Fibroblast of lung (primary cell): ENCODE data around the gene IGFBP2. TPM values are rescaled to one million over a fixed set of nuclear protein-coding genes. Genes with fewer than 3 reads are reported as not detected.

ENCODE experiments used
- DNase-seq, 2 donors: peaks; one replicate each; pipeline versions ENCODE4 v3.0.0 to v3.0.0-alpha.2; 2010; ENCODE audit warnings: low read depth in 2 of 2
- H2AFZ ChIP-seq: 2 replicates; pipeline ENCODE4 v1.5.1; 2012; ENCODE audit warnings: low read length, control low read depth, inconsistent platforms
- H3K27ac ChIP-seq: 2 replicates; pipeline ENCODE4 v1.5.1; 2011; ENCODE audit warnings: low read length, control low read depth; ENCODE audit not compliant: insufficient read depth
- H3K27me3 ChIP-seq: 2 replicates; pipeline ENCODE4 v1.5.1; 2011; ENCODE audit warnings: mild to moderate bottlenecking, low read length; ENCODE audit not compliant: control insufficient read depth, insufficient read depth
- H3K36me3 ChIP-seq: 2 replicates; pipeline ENCODE4 v1.5.1; 2011; ENCODE audit warnings: low read length; ENCODE audit not compliant: control insufficient read depth, insufficient read depth
- H3K4me1 ChIP-seq: 2 replicates; pipeline ENCODE4 v1.5.1; 2011; ENCODE audit warnings: low read length; ENCODE audit not compliant: control insufficient read depth, insufficient read depth; ENCODE audit errors: extremely low read depth
- H3K4me2 ChIP-seq: 2 replicates; pipeline ENCODE4 v1.5.1; 2011; ENCODE audit warnings: low read length, control low read depth; ENCODE audit not compliant: insufficient read depth; ENCODE audit errors: extremely low read depth
- H3K4me3 ChIP-seq, 4 experiments: fragments of 200-600 bp in 1 of 4; sonication (generic) in 1 of 4; replicated peaks in 1 of 4; 2 replicates each; pipeline ENCODE4 v1.5.1; 2011 to 2016; ENCODE audit warnings: low read length in 4 of 4, low read depth in 3 of 4, mild to moderate bottlenecking in 3 of 4, control low read depth in 2 of 4, inconsistent platforms in 1 of 4, mixed read lengths in 1 of 4; ENCODE audit not compliant: insufficient read depth in 1 of 4; ENCODE audit errors: control extremely low read depth in 1 of 4
- H3K79me2 ChIP-seq: 2 replicates; pipeline ENCODE4 v1.5.1; 2012; ENCODE audit warnings: mild to moderate bottlenecking, low read length, inconsistent platforms; ENCODE audit not compliant: control insufficient read depth, insufficient read depth
- H3K9ac ChIP-seq: 2 replicates; pipeline ENCODE4 v1.5.1; 2011; ENCODE audit warnings: mild to moderate bottlenecking, low read length, control low read depth; ENCODE audit not compliant: insufficient read depth
- H3K9me3 ChIP-seq: 2 replicates; pipeline ENCODE4 v1.5.1; 2012; ENCODE audit warnings: low read depth, low read length; ENCODE audit not compliant: control insufficient read depth, insufficient read depth
- H4K20me1 ChIP-seq: 2 replicates; pipeline ENCODE4 v1.5.1; 2011; ENCODE audit warnings: low read length; ENCODE audit not compliant: control insufficient read depth, insufficient read depth; ENCODE audit errors: extremely low read depth
- CTCF ChIP-seq, 2 donors: IDR thresholded peaks in 1 of 2; conservative IDR thresholded peaks in 1 of 2; 1 replicate in 1 of 2; 2 replicates in 1 of 2; pipeline ENCODE4 v1.5.1; 2011 to 2012; ENCODE audit warnings: low read length in 2 of 2, control low read depth in 1 of 2, inconsistent platforms in 1 of 2, low read depth in 1 of 2, mild to moderate bottlenecking in 1 of 2
- EZH2 ChIP-seq: IDR thresholded peaks from 2 replicates; pipeline ENCODE4 v1.5.1; 2012; ENCODE audit warnings: low read length, control low read depth, mild to moderate bottlenecking; ENCODE audit errors: missing control alignments
- polyA plus RNA-seq, 2 donors: library from polyadenylated mRNA; depleted of rRNA in 1 of 2; stranded (reverse) in 1 of 2; unstranded in 1 of 2; fragments of >200 nt; gene quantifications; 2 replicates each; pipeline ENCODE4 v1.2.1, GENCODE V29; 2011 to 2012; ENCODE audit warnings: missing spikeins in 1 of 2
- total RNA-seq: library from RNA; depleted of rRNA; stranded (reverse); fragments of >200 nt; gene quantifications from 2 replicates; pipeline ENCODE4 v1.2.1, GENCODE V29; 2014

The IGFBP2 gene
- total and polyA plus RNA-seq, 2 donors (not counting 1 experiment from before 2014, with no cell fraction given) = 8.6 to 36.3 TPM

GRCh38 chr2:216624251-216624650 lies 9.0 kb upstream of the IGFBP2 start:
- DNase-seq = no peak
- peaks cover 2% of the 10 kb centered on the region for H3K4me1 ChIP-seq
- no peaks in the 10 kb centered on the region for H3K36me3 ChIP-seq
- H2AFZ ChIP-seq = no peak overlapping the region
- no peak overlapping the region for H3K9ac ChIP-seq
- H3K79me2 ChIP-seq = no peaks in the 10 kb centered on the region
- H3K9me3 ChIP-seq = no peaks in the 10 kb centered on the region
- no peak overlapping the region for H3K27ac ChIP-seq
- H3K4me3 ChIP-seq = no peak overlapping the region
- no peak overlapping the region for H3K4me2 ChIP-seq
- TF ChIP-seq EZH2 (no peak), CTCF (conservative IDR thresholded peaks at IDR 0.05 in 1 of 2, IDR thresholded peaks at IDR 0.05 in 1 of 2; ENCODE audit: low read depth in 1 of 2, low read length in 2 of 2) (no peak)
- peaks cover 4% of the 10 kb centered on the region for H3K27me3 ChIP-seq
- H4K20me1 ChIP-seq = no peaks in the 10 kb centered on the region

GRCh38 chr2:216626168-216626874 lies 6.9 kb upstream of the IGFBP2 start:
- Histone ChIP-seq H3K4me1 (no peaks in the 10 kb centered on the region), H3K9ac (no peak overlapping the region), H3K79me2 (no peaks in the 10 kb centered on the region), H3K4me2 (no peak overlapping the region), H3K36me3 (no peaks in the 10 kb centered on the region), H3K4me3 (no peak overlapping the region), H3K27me3 (peaks cover 8% of the 10 kb centered on the region), H3K9me3 (no peaks in the 10 kb centered on the region), H3K27ac (no peak overlapping the region), H2AFZ (no peak overlapping the region), H4K20me1 (no peaks in the 10 kb centered on the region)
- no peak for TF ChIP-seq CTCF (conservative IDR thresholded peaks at IDR 0.05 in 1 of 2, IDR thresholded peaks at IDR 0.05 in 1 of 2; ENCODE audit: low read depth in 1 of 2, low read length in 2 of 2)
- no peak for DNase-seq

GRCh38 chr2:216626875-216627245 lies 6.4 kb upstream of the IGFBP2 start:
- no peaks in the 10 kb centered on the region for H3K4me1 ChIP-seq
- H2AFZ ChIP-seq = no peak overlapping the region
- TF ChIP-seq CTCF (conservative IDR thresholded peaks at IDR 0.05 in 1 of 2, IDR thresholded peaks at IDR 0.05 in 1 of 2; ENCODE audit: low read depth in 1 of 2, low read length in 2 of 2) = no peak
- TF ChIP-seq EZH2 = no peak
- H3K9me3 ChIP-seq = no peaks in the 10 kb centered on the region
- no peaks in the 10 kb centered on the region for H3K79me2 ChIP-seq
- H3K9ac ChIP-seq = no peak overlapping the region
- no peak overlapping the region for H3K27ac ChIP-seq
- H3K4me3 ChIP-seq = no peak overlapping the region
- no peaks in the 10 kb centered on the region for H4K20me1 ChIP-seq
- peaks cover 8% of the 10 kb centered on the region for H3K27me3 ChIP-seq
- no peaks in the 10 kb centered on the region for H3K36me3 ChIP-seq
- no peak for DNase-seq
- no peak overlapping the region for H3K4me2 ChIP-seq
